Liver (tissue), 9 donors: ENCODE data around the gene GSE1. TPM values are rescaled to one million over a fixed set of nuclear protein-coding genes. Genes with fewer than 3 reads are reported as not detected.

ENCODE experiments used
- DNase-seq: peaks from one replicate; pipeline ENCODE4 v3.0.0-alpha.2; 2017; ENCODE audit warnings: low spot score
- H3K27ac ChIP-seq, 2 donors: one replicate each; pipeline ENCODE4 v1.7.0; 2013; ENCODE audit warnings: inconsistent platforms in 2 of 2, low read length in 2 of 2, control low read depth in 1 of 2, low read depth in 1 of 2, mild to moderate bottlenecking in 1 of 2
- H3K27me3 ChIP-seq, 4 donors: one replicate each; pipeline versions ENCODE4 v1.6.1 to v1.7.0; 2013; ENCODE audit warnings: low read length in 3 of 4, inconsistent platforms in 1 of 4, mild to moderate bottlenecking in 1 of 4, moderate library complexity in 1 of 4; ENCODE audit not compliant: control insufficient read depth in 4 of 4, insufficient read depth in 4 of 4
- H3K36me3 ChIP-seq, 4 donors: one replicate each; pipeline versions ENCODE4 v1.6.1 to v1.7.0; 2013; ENCODE audit warnings: low read length in 3 of 4, mild to moderate bottlenecking in 3 of 4, low read depth in 1 of 4, moderate library complexity in 1 of 4; ENCODE audit not compliant: control insufficient read depth in 4 of 4, insufficient read depth in 3 of 4
- H3K4me1 ChIP-seq, 4 donors: one replicate each; pipeline versions ENCODE4 v1.6.1 to v1.7.0; 2013; ENCODE audit warnings: low read length in 3 of 4, mild to moderate bottlenecking in 3 of 4, moderate library complexity in 1 of 4; ENCODE audit not compliant: control insufficient read depth in 4 of 4, insufficient read depth in 4 of 4
- H3K4me3 ChIP-seq, 3 donors: one replicate each; pipeline versions ENCODE4 v1.6.1 to v1.7.0; 2013; ENCODE audit warnings: low read length in 3 of 3, control low read depth in 1 of 3, low read depth in 1 of 3, mild to moderate bottlenecking in 1 of 3
- H3K9ac ChIP-seq, 2 donors: one replicate each; pipeline ENCODE4 v1.7.0; 2013; ENCODE audit warnings: low read length in 2 of 2, mild to moderate bottlenecking in 2 of 2, moderate library complexity in 2 of 2, control low read depth in 1 of 2, low read depth in 1 of 2
- H3K9me3 ChIP-seq, 4 donors: one replicate each; pipeline versions ENCODE4 v1.6.1 to v1.7.0; 2013; ENCODE audit warnings: low read length in 3 of 4; ENCODE audit not compliant: control insufficient read depth in 4 of 4
- ATF3 ChIP-seq: IDR thresholded peaks from 2 replicates; pipeline ENCODE4 v1.6.1; 2016; ENCODE audit warnings: antibody characterized with exemption
- CTCF ChIP-seq: fragments of 150-350 bp; IDR thresholded peaks from 2 replicates; pipeline ENCODE4 v1.5.1; 2017; ENCODE audit warnings: improper control_type of control experiment, low read depth, low read length; ENCODE audit not compliant: missing input control
- EGR1 ChIP-seq, 2 donors: IDR thresholded peaks; 2 replicates each; pipeline ENCODE4 v1.6.1; 2016 to 2018; ENCODE audit warnings: antibody characterized with exemption in 2 of 2, low read depth in 2 of 2
- FOXA1 ChIP-seq: IDR thresholded peaks from 2 replicates; pipeline ENCODE4 v1.6.1; 2016; ENCODE audit warnings: antibody characterized with exemption
- FOXA2 ChIP-seq: IDR thresholded peaks from 2 replicates; pipeline ENCODE4 v1.6.1; 2016; ENCODE audit warnings: antibody characterized with exemption
- GABPA ChIP-seq, 2 donors: IDR thresholded peaks in 1 of 2; conservative IDR thresholded peaks in 1 of 2; 2 replicates each; pipeline ENCODE4 v1.6.1; 2016; ENCODE audit warnings: antibody characterized with exemption in 2 of 2, mild to moderate bottlenecking in 1 of 2, moderate library complexity in 1 of 2
- HNF4A ChIP-seq, 2 donors: conservative IDR thresholded peaks; 2 replicates each; pipeline ENCODE4 v1.6.1; 2016; ENCODE audit warnings: antibody characterized with exemption in 2 of 2, mild to moderate bottlenecking in 2 of 2
- HNF4G ChIP-seq: IDR thresholded peaks from 2 replicates; pipeline ENCODE4 v1.6.1; 2016; ENCODE audit warnings: antibody characterized with exemption
- JUND ChIP-seq, 2 donors: IDR thresholded peaks; 2 replicates each; pipeline ENCODE4 v1.6.1; 2016; ENCODE audit warnings: antibody characterized with exemption in 2 of 2
- MAX ChIP-seq: IDR thresholded peaks from 2 replicates; pipeline ENCODE4 v1.6.1; 2016; ENCODE audit warnings: antibody characterized with exemption
- NR2F2 ChIP-seq: IDR thresholded peaks from 2 replicates; pipeline ENCODE4 v1.6.1; 2016; ENCODE audit warnings: antibody characterized with exemption
- RAD21 ChIP-seq, 2 donors: IDR thresholded peaks; 2 replicates each; pipeline ENCODE4 v1.6.1; 2016; ENCODE audit warnings: antibody characterized with exemption in 2 of 2, mild to moderate bottlenecking in 2 of 2
- REST ChIP-seq: IDR thresholded peaks from 2 replicates; pipeline ENCODE4 v1.6.1; 2016; ENCODE audit warnings: antibody characterized with exemption, mild to moderate bottlenecking
- RXRA ChIP-seq, 2 donors: IDR thresholded peaks; 2 replicates each; pipeline ENCODE4 v1.6.1; 2017 to 2018; ENCODE audit warnings: antibody characterized with exemption in 2 of 2, mild to moderate bottlenecking in 1 of 2
- SP1 ChIP-seq: IDR thresholded peaks from 2 replicates; pipeline ENCODE4 v1.6.1; 2018; ENCODE audit warnings: antibody characterized with exemption, mild to moderate bottlenecking
- TAF1 ChIP-seq: conservative IDR thresholded peaks from 2 replicates; pipeline ENCODE4 v1.6.1; 2016; ENCODE audit warnings: antibody characterized with exemption, mild to moderate bottlenecking
- YY1 ChIP-seq: IDR thresholded peaks from 2 replicates; pipeline ENCODE4 v1.6.1; 2016; ENCODE audit warnings: antibody characterized with exemption, mild to moderate bottlenecking
- ZBTB33 ChIP-seq: IDR thresholded peaks from 2 replicates; pipeline ENCODE4 v1.6.1; 2016; ENCODE audit warnings: antibody characterized with exemption
- WGBS: extraction: QIAGEN DNeasy Blood & Tissue Kit; methylation state at CpG from one replicate; pipeline ENCODE4 v1.1.7; 2013; 5-methylcytosine and 5-hydroxymethylcytosine counted together
- polyA plus RNA-seq, 2 donors: library from polyadenylated mRNA; stranded (reverse) in 1 of 2; unstranded in 1 of 2; fragments of 200-250 nt in 1 of 2; fragments of >200 nt in 1 of 2; fragmentation: Nextera tagmentation in 1 of 2; extraction: Ambion mirVana in 1 of 2; gene quantifications; one replicate each; pipeline versions ENCODE4 v1.2.1 to v1.2.3, GENCODE V29; 2013 to 2015
- total RNA-seq, 2 donors: library from RNA; depleted of rRNA; stranded (reverse); fragments of >200 nt; gene quantifications; one replicate each; pipeline ENCODE4 v1.2.3, GENCODE V29; 2014
- donor health status: healthy.
- donor health status: healthy.
- donor health status: healthy.
- donor health status: healthy.
- donor health status: healthy.

The GSE1 gene
- total and polyA plus RNA-seq, 4 donors: 9.9 to 37.7 (median 25.2) TPM

GRCh38 chr16:85608887-85609286, 4.2 kb upstream of the GSE1 start:
- Histone ChIP-seq H3K27me3 (no peaks in the 10 kb centered on the region), H3K27ac (peak overlapping the region in 1 of 2 donors; percentile 6), H3K9ac (no peak overlapping the region), H3K4me3 (no peak overlapping the region), H3K4me1 (peaks cover 5 to 32% (median 16%) of the 10 kb centered on the region in 4 donors), H3K36me3 (no peaks in the 10 kb centered on the region), H3K9me3 (no peaks in the 10 kb centered on the region)
- TF ChIP-seq GABPA (IDR thresholded peaks at IDR 0.05 in 1 of 2, conservative IDR thresholded peaks at IDR 0.05 in 1 of 2) (no peak), JUND (IDR thresholded peaks at IDR 0.05) (no peak), RAD21 (IDR thresholded peaks at IDR 0.05) (no peak), YY1 (no peak), NR2F2 (no peak), MAX (no peak), HNF4A (conservative IDR thresholded peaks at IDR 0.05) (no peak), FOXA2 (no peak), SP1 (no peak), ZBTB33 (no peak), FOXA1 (no peak), REST (no peak), RXRA (IDR thresholded peaks at IDR 0.05) (no peak), HNF4G (no peak), TAF1 (no peak), ATF3 (no peak)
- no peak for DNase-seq
- WGBS: 89% methylated on average over 10 of the region's 10 CpGs

GRCh38 chr16:85609539-85609938, 3.6 kb upstream of the GSE1 start:
- DNase-seq: no peak
- H3K4me1 ChIP-seq: peaks cover 6 to 35% (median 18%) of the 10 kb centered on the region in 4 donors
- H3K36me3 ChIP-seq: no peaks in the 10 kb centered on the region
- peak overlapping the region in 1 of 2 donors; percentile 16 for H3K27ac ChIP-seq
- no peaks in the 10 kb centered on the region for H3K27me3 ChIP-seq
- H3K9me3 ChIP-seq: no peaks in the 10 kb centered on the region
- no peak overlapping the region for H3K9ac ChIP-seq
- 91% methylated on average over 7 of the region's 7 CpGs for WGBS
- no peak overlapping the region for H3K4me3 ChIP-seq
- TF ChIP-seq SP1 (no peak), RAD21 (IDR thresholded peaks at IDR 0.05) (no peak), FOXA2 (no peak), MAX (no peak), HNF4A (conservative IDR thresholded peaks at IDR 0.05) (no peak), YY1 (no peak), FOXA1 (no peak), REST (no peak), RXRA (IDR thresholded peaks at IDR 0.05) (no peak), CTCF (no peak), GABPA (IDR thresholded peaks at IDR 0.05 in 1 of 2, conservative IDR thresholded peaks at IDR 0.05 in 1 of 2) (no peak), ZBTB33 (no peak), EGR1 (IDR thresholded peaks at IDR 0.05; ENCODE audit: low read depth in 2 of 2) (no peak), NR2F2 (no peak)
